MM.1S (cell line): ENCODE measurements around the gene SLC7A8.

Source experiments
- EZH2 ChIP-seq: fragments of 300-600 bp; sonication (generic); optimal IDR thresholded peaks from 2 replicates; pipeline ENCODE3; 2017; ENCODE audit warnings: low read depth, mild to moderate bottlenecking, antibody characterized with exemption, low read length, mixed read lengths
- EZH2phosphoT487 ChIP-seq: fragments of 300-600 bp; sonication (generic); IDR thresholded peaks from 2 replicates; pipeline ENCODE4 v1.6.1; 2018; ENCODE audit warnings: antibody characterized with exemption, low read length
- TF ChIP-seq, protein P1 (sequence below): fragments of 300-600 bp; sonication (generic); IDR thresholded peaks from 2 replicates; pipeline ENCODE4 v1.5.1; 2016; ENCODE audit warnings: antibody characterized with exemption, low read length, mixed read lengths

- TF ChIP-seq, protein P1, sequence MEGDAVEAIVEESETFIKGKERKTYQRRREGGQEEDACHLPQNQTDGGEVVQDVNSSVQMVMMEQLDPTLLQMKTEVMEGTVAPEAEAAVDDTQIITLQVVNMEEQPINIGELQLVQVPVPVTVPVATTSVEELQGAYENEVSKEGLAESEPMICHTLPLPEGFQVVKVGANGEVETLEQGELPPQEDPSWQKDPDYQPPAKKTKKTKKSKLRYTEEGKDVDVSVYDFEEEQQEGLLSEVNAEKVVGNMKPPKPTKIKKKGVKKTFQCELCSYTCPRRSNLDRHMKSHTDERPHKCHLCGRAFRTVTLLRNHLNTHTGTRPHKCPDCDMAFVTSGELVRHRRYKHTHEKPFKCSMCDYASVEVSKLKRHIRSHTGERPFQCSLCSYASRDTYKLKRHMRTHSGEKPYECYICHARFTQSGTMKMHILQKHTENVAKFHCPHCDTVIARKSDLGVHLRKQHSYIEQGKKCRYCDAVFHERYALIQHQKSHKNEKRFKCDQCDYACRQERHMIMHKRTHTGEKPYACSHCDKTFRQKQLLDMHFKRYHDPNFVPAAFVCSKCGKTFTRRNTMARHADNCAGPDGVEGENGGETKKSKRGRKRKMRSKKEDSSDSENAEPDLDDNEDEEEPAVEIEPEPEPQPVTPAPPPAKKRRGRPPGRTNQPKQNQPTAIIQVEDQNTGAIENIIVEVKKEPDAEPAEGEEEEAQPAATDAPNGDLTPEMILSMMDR, result no peak
- TF ChIP-seq EZH2, result no peak
- TF ChIP-seq EZH2phosphoT487, result no peak
These were observed 1.6 kb upstream of the SLC7A8 start for GRCh38 chr14:23185063-23185462.
